ENCODE data around the gene FTCDNL1.

The FTCDNL1 gene

DNA sequence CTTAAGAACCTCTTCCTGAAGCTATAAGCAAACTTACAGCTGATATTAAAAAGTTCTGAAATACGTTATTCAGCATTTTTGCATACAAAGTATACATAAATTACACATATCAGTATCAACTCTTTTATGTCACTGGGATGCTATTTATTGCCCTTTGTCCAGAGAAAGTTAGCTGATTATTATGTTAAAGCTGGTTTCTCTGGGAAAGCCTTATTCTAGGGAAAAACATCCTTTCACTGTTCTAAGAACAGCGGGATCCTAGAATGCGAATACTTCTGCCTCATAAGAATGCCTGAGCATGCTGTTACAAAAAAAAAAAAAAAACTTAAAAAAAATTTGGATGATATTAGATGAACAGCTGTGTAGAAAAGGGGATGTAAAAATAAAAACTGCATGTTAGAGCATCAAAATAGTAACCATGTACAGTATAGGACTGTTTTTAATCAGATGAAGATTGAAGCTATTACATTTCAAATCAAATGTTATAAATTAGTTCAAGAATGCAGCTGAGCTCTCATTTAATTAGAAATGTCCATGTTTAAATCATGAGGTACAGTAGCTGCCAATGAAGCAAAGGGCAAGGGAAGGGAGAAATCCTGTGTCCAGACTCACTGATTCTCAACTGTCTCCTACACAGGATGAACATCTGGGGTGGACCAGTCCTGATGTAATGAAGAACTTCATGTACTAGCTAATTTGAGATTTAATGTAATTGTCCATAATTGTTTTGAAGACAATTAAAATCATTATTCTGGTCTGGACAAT is 8.2 kb downstream of the FTCDNL1 start:
- in situ Hi-C loops (cut with HindIII; ENCODE audit: low sequenced_read_pairs) = no loop called here

DNA sequence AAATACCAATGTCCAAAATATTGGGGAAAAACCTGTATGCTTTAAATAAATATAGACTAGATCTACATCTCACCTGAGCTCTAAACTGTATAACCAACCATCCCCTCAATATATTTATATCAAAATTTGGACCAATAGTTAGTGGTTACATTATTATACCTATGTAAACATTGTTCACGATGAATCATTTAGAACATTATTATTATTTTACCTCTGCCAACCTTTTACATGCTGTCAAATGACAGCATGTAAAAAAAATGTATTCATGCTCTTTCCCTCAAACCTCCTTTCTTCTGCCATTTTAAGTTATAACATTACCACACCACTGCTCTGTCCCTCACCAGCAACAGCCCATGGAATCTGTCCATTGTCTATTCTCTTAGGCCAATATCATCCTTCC is 9.6 kb downstream of the FTCDNL1 start:
- in situ Hi-C loops (cut with HindIII; ENCODE audit: low sequenced_read_pairs) = no loop called here

DNA sequence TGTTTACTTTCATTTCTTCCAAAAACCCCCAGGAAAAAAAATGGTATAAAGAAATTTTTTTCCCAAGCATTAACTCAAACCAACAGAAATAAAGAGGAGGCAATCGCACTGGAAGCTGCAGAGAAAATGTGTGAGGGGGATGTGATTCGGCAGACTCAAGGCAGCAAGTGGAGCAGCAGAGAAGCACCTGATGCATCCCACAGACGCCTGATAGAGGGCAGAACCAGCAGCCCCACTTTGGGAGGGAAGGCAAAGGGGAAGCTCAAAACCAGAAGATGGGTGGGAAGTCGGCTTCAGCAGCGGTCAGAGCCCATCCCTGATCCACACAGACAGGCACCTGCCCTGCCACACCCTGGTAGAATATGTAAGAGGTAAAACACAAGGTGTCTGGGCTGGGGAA is 12.6 kb downstream of the FTCDNL1 start:
- in situ Hi-C loops (cut with HindIII; ENCODE audit: low sequenced_read_pairs) = no loop called here

DNA sequence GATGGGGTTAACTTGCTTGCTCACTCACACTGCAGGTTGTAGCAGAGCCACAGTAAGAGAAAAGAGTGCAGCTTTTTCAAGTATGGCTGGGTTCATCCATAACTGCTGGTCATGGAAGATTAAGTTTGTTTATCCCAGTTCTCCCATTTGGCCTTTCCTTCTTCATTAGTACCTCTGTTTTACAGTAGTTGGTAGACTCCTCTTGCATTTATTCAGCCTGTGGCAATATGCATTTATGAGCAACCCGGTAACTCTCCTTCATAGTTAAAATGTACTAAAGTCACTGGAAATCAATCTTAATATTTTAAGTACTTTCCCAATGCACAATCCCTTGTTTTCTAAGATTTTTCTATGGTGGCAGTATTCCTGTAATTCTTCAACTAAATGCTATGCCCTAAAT is 14.0 kb downstream of the FTCDNL1 start:
- in situ Hi-C loops (cut with HindIII; ENCODE audit: low sequenced_read_pairs) = no loop called here

DNA sequence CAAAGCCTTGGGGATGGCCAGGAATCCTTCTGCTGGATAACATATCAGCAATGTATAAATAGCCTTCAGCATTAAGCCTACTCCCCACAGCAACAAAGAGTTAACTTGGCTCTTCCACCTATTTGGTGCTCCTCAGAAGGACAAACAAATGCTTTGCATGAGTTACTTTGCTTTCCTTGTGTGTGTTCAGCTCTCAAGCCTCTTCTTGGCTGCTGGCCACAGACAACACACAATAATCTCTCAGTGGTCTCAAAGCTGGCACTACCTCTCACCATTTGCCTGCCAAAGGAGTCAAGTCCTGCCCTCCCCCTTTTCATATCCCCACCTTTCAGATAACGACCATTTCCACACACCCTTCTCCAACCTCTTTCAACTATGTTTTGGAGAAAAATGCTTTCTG is 17.5 kb downstream of the FTCDNL1 start:
- in situ Hi-C loops (cut with HindIII; ENCODE audit: low sequenced_read_pairs) = no loop called here

DNA sequence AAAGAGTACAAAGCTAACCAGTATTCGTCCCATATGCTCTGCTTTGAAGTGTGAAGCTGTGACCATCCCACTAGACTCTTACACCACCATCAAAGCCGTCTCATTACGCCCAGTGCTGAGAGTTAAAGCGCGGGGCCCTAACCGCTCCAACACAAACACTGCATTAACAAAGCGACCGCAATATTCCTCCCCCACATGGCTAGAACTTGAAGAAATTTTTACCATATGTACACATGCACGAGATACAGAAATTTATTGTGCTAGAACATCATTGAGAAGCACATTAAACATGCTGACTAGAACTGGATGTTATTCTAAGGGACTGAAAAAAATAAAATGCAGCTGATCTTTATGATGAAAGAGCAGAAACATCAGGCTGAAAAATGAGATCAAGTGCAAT is 20.5 kb downstream of the FTCDNL1 start:
- in situ Hi-C loops (cut with HindIII; ENCODE audit: low sequenced_read_pairs) = no loop called here

DNA sequence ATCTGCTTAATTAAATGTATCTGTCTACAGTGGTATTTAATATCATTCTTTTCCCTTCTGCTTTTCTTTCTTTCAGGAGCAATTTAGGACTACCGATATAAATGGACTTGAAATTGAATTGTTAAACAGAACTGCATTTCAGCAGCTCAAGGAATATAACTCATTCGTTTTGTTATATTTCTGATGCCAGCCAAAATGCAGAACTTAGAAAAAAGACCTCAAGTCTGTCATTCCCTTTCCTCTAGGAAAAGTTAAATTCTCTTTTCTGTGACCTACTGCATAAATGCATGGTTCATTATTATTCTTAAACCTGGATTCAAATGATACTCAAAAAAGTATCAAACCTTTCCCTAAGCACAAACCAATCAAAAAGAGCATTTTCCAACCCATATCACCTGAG is 21.4 kb downstream of the FTCDNL1 start:
- in situ Hi-C loops (cut with HindIII; ENCODE audit: low sequenced_read_pairs) = no loop called here

DNA sequence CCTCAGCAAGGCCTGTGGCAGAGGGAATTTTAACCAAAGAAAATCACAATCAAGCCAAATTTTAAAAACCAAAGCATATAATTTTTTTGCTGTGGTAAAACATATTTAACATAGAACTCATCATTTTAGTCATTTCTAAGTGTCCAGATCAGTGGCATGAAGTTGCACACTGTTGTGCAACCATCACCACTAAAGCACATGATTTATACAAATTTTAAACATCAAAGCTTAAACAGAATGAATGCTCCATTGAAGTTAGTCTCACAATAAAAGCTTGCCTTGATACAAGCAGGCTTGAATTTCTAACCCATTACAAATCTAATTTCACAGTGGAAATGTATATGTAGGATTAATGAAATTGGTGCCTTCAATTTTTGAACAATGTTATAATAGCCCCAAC is 31.2 kb downstream of the FTCDNL1 start:
- in situ Hi-C loops (cut with HindIII; ENCODE audit: low sequenced_read_pairs) = no loop called here

DNA sequence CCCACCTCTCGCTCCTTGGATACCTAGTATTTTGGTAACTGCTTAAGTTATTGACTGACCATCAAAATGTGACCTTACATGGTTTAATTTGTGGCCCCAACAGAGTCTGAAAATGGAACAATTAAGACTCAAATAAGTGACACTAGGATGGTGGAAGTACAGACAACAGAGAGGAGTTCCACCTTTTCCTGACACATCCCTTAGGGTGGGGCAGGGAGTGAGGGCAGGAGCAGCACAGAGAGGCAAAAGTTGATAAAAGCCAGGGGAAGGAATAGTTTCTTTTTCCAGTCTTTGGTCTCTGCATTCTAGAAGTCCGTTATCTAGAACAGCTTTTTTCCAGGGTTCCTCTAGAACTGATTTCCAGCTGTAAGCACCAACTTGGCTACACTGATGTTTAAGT is 32.2 kb downstream of the FTCDNL1 start:
- in situ Hi-C loops (cut with HindIII; ENCODE audit: low sequenced_read_pairs) = no loop called here

DNA sequence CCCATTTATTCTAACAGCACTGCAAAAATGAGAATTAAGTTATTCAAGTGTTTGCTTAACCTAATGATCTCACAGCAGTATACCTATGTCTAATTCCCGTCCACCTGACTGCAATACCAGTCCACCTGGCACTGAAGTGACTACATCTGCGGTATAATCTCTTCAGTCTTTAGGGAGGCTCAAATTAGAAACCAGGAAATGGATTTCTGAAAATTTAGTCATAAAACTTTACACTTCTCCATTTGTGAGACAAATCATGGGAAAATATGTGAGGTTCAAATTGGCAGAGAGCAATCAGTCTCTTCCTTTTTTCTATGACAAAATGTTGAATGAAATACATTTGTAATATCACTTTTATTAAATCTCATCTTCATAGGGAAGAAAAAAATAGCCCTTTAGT is 33.0 kb downstream of the FTCDNL1 start:
- in situ Hi-C loops (cut with HindIII; ENCODE audit: low sequenced_read_pairs) = no loop called here

DNA sequence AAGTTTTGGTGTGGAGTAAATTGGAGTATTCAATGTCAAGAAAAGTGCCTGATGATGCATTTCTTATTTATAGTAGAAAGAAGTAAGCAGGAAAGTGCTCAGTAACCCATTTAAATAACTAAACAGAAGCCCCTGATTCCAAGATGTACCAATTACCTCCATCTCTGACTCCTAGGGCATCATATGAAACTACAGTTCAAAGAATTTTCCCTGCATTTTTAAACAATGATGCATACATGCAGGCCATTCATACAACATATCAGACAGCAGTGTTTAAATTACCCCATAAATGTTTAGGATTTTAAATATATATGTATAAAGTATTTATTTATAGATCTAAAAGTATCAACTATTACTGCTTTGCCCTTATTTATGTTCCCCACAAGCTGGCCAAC is 36.2 kb downstream of the FTCDNL1 start:
- in situ Hi-C loops (cut with HindIII; ENCODE audit: low sequenced_read_pairs) = no loop called here

DNA sequence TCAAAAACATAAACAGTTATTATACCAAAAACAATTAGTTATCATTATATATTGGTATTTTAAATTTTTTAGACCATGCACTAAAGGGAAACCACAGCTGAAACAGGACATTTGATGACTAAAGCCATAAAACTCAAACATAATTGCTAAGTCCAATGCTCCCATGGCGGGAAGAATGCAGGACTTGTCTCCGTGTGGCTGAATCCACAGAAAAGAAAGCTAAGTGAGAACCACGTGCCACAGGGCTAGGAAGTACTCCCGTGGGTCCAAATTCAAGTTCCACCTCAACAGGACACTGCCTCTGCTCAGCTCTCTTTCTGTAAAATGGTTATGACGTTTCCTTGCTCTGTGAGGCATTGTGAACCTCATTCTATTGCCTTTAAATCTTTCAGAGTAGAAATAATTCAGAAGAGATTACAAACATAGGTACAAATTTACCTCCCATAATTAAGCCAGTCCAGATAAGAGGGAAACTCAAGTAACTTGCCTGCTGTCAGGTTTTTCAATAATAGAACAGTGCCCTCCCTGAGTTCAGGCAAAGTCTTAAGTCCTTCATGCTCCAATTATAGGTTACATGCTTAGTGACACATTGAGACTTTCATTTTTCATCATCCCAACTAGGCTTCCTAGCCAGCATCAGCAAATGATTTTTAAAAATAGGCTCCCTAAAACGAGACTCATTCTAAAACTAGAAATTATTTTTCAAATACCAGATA is 36.7 kb downstream of the FTCDNL1 start:
- in situ Hi-C loops (cut with HindIII; ENCODE audit: low sequenced_read_pairs) = no loop called here

DNA sequence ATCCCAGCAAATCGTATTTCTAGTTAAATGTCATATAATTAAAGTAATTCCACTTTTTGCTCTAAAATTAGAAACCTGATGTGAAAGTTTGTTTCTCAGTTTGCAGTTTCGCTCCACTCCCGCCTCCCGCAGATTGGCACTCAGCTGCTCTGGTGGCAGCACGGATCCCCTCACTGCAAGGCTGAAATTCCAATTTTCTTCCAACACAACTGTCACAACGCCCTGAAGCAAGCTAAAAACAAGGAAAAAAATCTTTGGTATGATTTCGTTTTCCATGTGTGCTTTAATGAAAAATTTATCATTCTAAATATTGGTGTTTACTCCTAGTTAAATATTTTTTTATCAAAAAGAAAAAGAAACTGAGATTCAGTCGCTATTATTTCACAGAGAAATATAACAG is 38.5 kb downstream of the FTCDNL1 start:
- in situ Hi-C loops (cut with HindIII; ENCODE audit: low sequenced_read_pairs) = no loop called here

DNA sequence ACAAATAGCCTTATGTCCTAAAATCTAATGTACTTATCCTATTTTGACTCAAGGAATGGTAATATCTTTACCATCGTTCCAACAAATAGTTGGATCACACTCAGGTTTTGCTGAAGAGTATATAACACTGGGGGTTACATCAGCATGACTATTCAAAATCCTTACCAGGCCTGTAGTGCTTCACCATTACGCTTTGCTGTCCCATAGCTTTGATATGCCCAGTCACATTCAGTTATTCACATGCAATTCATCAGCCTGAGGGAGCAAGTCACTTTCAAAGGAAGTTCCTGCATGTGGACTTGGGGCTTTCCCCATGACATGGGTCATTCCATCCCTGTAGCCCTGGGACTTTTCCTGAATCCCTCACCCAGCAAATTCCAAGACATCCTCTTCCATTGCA is 39.6 kb downstream of the FTCDNL1 start:
- in situ Hi-C loops (cut with HindIII; ENCODE audit: low sequenced_read_pairs) = no loop called here

DNA sequence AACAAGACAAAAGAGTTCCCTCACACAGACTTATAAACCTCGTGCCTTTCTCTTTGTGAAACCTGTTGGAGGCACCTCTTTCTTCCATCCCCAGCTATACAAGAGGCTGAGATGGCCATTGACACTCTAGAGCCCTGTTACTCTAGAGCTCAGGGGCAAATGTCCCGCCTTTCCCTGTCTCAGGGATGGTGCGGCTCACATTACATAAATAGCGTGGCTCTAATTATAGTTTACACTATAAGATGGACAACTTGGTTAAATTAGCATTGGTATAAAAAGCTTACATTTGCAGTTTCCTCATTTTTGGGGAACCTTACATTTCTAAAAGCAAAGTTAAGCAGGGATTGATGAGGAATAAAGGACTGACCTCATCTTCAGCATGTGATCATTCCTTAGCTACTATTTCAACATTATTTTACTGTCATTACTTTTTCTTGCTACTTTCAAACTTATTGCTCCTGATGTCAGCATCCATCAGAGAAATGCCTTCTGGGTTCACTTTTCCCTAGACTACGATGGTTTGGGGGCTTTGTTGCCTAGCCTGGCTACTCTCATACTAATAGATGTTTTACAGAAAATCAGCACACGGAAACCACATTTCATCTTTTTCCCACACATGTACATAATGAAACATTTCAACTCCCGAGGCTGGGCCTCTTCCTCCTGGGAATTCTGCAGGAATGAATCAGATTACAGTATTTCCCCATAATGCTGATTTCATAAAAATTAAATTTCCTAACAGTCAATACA is 40.4 kb downstream of the FTCDNL1 start:
- in situ Hi-C loops (cut with HindIII; ENCODE audit: low sequenced_read_pairs) = no loop called here

DNA sequence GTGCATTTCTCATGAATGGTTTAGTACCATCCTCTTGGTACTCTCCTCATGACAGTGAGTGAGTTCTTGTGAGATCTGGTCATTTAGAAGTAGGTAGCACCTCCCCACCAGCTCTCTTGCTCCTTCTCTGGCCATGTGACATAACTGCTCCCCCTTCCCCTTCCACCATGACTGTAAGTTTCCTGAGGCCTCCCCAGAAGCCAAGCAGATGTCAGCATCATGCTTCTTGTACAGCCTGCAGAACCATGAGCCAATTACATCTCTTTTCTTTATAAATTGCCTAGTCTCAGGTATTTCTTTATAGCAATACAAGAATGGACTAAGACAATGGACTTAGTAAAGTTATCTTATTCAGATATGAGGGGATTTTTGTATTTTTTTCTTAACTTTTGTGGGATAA is 43.0 kb downstream of the FTCDNL1 start:
- in situ Hi-C loops (cut with HindIII; ENCODE audit: low sequenced_read_pairs) = no loop called here

DNA sequence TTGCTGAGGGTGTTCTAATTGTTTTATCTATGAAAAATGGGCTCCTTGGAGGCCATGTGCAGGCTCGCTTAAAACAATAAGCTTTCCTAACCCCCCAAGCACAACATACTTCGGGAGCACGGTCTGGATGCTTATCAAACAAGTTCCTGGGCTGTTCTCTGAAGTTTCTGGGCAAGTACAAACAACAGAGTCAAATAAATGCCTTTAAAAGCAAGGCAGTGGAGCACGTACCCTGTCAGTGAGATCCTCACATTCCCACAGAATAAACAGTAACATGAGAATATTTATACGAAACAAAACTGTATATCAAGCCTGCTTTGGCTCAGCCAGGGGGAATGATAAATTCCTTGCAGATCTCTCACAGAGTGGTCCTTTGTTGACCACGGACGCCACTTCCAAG is 44.8 kb downstream of the FTCDNL1 start:
- in situ Hi-C loops (cut with HindIII; ENCODE audit: low sequenced_read_pairs) = no loop called here

DNA sequence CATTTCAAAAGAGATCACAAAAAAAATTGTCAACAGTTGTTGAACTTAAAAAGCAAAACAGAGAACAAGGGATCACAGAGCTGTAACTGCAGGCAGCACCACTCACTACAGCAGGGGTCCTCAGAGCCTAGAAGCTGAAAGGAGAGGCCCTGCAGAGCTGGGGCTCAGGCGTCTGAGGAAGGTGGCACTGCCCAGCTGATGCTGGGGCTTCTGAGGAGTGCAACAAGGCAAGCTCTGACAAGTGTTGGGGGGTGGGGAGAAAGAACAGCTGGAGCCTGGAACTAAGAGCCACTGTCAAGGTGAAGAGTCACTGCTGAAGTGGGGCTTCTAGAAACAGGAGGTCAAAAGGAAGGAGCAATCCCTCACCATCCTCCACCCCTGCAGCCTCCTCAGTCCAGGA is 46.2 kb downstream of the FTCDNL1 start:
- in situ Hi-C loops (cut with HindIII; ENCODE audit: low sequenced_read_pairs) = no loop called here

DNA sequence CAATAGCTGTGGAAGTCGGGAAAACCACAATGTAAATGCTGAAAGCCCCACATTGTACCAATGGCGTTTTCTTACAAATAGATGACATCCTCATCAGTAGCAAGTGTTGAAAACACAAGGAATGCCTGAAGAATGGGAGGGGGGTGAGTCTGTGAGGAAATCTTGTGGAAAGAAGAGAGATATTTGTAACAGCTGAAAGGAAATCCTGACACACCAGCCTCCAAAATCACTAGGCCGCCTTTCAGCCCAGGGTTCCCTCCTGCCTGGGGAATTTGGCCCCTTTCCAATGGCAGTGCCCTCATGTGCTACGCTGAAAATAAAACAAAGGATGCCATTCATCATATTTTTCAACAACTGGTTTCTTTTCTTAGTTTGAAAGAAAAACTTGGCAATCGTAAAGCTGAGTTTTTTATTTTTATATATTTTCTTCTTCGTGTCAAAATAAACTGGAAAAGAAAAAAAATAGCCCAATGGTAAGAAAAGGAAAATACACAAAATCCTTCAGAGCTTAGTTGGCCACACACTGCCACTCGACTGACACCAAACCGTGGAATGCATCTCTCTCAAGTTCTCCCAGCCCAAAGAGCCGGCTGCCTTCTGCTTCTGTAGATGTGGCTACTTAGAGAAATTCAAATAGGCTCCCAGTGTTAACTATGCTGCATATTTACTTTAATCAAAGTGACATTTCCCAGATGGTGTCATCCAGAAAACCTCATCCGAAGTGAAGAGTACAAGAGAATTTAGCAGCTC is 52.0 kb downstream of the FTCDNL1 start:
- in situ Hi-C loops (cut with HindIII; ENCODE audit: low sequenced_read_pairs) = no loop called here

DNA sequence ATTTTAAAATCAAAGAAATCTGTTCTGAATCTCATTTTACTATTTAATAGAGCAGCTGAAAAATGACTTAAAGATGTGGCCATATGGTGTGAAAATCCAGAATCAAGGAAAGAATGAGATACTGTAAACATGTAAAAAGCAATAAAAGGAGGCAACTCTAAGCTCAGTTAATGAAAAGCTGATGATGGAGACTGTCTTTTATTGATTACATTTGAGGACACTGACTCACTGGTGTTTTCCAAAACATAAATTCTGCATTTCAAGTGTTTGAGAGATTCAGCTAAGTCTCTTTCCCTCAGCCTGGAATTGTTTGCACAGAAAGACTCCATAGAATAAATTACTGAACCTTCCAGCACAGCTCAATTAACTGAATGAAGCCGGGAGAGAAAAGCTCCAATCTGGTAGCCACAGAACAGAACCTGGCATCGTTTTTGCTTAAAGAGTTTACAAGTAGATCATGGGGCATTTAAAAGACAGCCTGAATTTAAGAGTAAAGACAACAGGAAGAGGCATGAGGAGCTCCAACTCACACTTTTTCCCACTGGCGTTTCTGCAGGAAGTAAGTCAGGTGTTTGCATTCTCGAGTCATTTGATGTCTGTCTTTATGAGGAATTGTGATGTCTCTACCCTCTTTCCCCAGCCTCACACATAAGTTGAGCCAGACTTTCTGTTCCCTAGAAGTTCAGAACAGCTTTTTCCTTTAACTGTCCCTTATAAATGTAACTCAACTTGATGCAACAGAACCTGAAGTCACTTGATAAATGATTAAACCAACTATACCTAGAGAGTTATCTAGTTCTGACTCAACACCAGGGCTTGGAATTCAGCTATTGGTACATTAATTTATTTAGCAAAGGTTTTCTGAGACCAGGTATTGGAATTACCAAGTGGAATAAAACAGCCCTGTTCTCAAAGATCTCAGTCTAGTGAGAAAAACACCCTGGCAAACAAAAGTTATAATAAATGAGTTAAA is 53.3 kb downstream of the FTCDNL1 start:
- in situ Hi-C loops (cut with HindIII; ENCODE audit: low sequenced_read_pairs) = no loop called here

Measured in DLD1 (cell line).